PFSK-1 (cell line): Measurements from ENCODE around the gene RGS12.

Experiments used
- FOXP2 ChIP-seq: optimal IDR thresholded peaks from 2 replicates; pipeline ENCODE3; 2011; ENCODE audit warnings: borderline replicate concordance, control low read depth, inconsistent platforms; ENCODE audit not compliant: insufficient read depth; ENCODE audit errors: extremely low read length, extremely low read depth
- POLR2AphosphoS5 ChIP-seq: IDR thresholded peaks from 2 replicates; pipeline ENCODE4 v1.6.1; 2012; ENCODE audit warnings: low read depth, mild to moderate bottlenecking, control low read depth, low read length, moderate library complexity
- SIN3A ChIP-seq: IDR thresholded peaks from 2 replicates; pipeline ENCODE4 v1.6.1; 2012; ENCODE audit warnings: mild to moderate bottlenecking, low read length, moderate library complexity, borderline replicate concordance; ENCODE audit not compliant: insufficient read depth
- TAF1 ChIP-seq: IDR thresholded peaks from 2 replicates; pipeline ENCODE4 v1.6.1; 2012; ENCODE audit warnings: low read length, control low read depth, borderline replicate concordance; ENCODE audit not compliant: insufficient read depth
- TF ChIP-seq, protein P1 (sequence below), 2 experiments: IDR thresholded peaks; 2 replicates each; pipeline versions ENCODE4 v1.6.1 to v1.8.0; 2011 to 2012; ENCODE audit warnings: low read depth in 2 of 2, low read length in 2 of 2, control low read depth in 1 of 2, inconsistent platforms in 1 of 2, mild to moderate bottlenecking in 1 of 2, moderate library complexity in 1 of 2; ENCODE audit not compliant: insufficient read depth in 1 of 2

The RGS12 gene

DNA sequence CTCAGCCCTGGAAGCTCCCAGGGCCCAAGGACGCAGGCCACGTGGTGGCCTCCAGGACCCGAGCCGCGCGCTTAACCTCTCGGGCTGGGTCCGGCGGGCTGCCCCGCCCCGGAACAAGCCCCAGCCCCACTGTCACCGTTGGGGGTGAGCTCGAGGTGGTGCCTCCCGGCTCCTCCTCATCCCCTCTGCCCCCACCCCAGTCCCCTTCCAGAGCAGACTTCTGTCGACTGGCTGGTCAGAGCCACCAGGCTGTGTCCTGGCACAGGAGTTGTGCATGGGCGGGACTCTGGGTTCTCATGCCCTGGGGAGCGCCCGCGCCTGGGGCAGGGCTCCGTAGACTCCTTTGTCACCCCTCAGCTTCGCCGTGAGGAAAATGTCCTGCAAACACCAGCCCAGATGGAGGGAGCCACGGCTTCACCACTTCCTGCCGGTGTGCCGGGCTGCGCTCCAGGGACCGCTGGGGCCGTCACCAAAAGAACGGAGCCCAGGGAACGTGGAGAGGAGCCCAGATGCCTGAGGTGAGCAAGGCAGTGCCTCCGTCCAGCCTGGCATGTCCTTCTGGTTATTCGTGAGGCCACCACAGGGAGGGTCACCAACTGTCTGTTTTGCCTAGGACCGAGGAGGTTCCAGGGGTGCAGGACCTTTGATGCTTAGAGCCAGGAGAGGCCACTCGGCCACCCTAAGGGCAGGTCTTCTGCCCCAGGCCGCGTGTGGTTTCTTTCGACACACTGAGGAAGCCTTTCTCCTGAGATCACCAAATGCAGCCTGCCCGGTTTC lies 7.1 kb upstream of the RGS12 start:
- TF ChIP-seq FOXP2 = no peak
- no peak for TF ChIP-seq TAF1
- no peak for TF ChIP-seq POLR2AphosphoS5
- no peak for TF ChIP-seq SIN3A
- TF ChIP-seq, protein P1, sequence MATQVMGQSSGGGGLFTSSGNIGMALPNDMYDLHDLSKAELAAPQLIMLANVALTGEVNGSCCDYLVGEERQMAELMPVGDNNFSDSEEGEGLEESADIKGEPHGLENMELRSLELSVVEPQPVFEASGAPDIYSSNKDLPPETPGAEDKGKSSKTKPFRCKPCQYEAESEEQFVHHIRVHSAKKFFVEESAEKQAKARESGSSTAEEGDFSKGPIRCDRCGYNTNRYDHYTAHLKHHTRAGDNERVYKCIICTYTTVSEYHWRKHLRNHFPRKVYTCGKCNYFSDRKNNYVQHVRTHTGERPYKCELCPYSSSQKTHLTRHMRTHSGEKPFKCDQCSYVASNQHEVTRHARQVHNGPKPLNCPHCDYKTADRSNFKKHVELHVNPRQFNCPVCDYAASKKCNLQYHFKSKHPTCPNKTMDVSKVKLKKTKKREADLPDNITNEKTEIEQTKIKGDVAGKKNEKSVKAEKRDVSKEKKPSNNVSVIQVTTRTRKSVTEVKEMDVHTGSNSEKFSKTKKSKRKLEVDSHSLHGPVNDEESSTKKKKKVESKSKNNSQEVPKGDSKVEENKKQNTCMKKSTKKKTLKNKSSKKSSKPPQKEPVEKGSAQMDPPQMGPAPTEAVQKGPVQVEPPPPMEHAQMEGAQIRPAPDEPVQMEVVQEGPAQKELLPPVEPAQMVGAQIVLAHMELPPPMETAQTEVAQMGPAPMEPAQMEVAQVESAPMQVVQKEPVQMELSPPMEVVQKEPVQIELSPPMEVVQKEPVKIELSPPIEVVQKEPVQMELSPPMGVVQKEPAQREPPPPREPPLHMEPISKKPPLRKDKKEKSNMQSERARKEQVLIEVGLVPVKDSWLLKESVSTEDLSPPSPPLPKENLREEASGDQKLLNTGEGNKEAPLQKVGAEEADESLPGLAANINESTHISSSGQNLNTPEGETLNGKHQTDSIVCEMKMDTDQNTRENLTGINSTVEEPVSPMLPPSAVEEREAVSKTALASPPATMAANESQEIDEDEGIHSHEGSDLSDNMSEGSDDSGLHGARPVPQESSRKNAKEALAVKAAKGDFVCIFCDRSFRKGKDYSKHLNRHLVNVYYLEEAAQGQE (IDR thresholded peaks at IDR 0.05; ENCODE audit: insufficient read depth in 1 of 2, low read depth in 2 of 2, low read length in 2 of 2) = no peak

DNA sequence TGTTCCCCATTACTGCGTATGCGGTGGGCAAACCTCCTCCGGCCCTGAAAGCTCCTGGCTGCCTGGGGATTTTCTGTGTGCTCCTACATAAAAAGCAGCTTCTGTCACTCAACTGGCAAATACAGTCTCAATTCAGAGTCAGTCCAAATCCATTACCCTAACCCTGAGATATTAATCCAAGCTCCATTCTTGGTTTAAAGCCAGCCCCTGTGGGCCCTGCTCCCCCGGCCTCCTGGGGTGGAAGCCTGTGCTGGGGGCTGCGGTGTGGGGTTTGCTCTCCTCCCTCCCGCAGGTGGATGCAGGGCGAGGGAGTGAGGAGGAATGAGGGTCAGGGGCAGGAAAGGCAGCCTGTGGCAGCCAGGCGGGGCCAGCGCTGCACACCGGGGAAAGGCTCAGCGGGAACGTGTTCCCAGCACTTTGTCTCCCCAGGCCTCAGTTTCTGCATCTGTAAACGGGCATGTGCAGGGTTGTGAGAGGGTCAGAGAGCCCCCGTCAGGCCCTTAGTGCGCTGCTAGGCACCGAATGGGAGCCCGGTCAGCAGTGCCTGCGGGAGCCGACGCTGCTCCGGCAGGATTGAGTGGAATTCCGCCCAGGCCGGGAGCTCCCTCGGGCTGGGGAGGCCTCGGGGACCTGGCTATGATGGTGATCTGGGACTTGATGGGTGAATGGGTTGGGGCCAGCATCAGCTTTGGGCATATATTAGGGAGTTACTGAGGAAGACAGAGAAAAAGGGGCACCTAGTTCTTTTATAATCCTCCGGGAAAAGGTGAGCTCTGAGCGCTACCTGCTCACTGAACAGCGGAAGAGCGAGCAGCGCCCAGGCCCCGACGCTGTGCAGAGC lies 6.3 kb upstream of the RGS12 start:
- TF ChIP-seq FOXP2 = no peak
- TF ChIP-seq, protein P1 (IDR thresholded peaks at IDR 0.05; ENCODE audit: insufficient read depth in 1 of 2, low read depth in 2 of 2, low read length in 2 of 2) = no peak
- TF ChIP-seq TAF1 = no peak
- TF ChIP-seq POLR2AphosphoS5 = no peak
- no peak for TF ChIP-seq SIN3A

DNA sequence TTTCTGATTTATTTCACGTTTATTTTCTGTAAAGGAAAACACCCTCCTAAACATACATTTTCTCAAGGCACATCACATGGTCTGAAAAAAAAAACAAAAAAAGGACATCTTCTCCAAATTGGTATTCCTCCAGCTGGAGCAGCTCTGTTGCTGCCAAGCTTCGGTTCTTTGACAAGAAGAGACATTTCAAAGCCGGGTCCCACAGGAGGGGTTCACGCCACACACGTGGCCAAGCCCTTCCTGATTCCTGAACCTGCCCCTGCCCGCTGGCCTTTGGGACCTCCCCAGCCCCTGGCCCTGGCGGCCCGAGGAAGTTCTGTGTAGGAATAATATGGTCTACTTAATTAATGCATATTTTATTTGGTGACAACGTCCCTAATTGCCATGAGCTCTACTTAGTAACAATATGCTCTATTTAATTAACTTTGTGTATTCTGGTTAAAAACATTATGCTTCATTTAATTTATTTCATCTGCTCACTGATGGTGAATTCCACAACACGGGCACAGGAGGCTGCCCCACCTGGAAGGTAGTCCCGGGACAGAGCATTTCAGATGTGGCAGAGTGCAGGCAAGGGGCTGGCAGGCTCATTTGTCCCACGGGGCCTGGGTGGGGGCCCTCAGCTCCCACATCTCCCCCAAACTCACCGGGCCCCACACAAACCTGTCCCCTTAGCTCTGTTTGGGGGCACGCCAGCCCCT lies 5.4 kb upstream of the RGS12 start:
- no peak for TF ChIP-seq FOXP2
- TF ChIP-seq SIN3A = no peak
- no peak for TF ChIP-seq POLR2AphosphoS5
- TF ChIP-seq, protein P1 (IDR thresholded peaks at IDR 0.05; ENCODE audit: insufficient read depth in 1 of 2, low read depth in 2 of 2, low read length in 2 of 2) = no peak
- TF ChIP-seq TAF1 = no peak

DNA sequence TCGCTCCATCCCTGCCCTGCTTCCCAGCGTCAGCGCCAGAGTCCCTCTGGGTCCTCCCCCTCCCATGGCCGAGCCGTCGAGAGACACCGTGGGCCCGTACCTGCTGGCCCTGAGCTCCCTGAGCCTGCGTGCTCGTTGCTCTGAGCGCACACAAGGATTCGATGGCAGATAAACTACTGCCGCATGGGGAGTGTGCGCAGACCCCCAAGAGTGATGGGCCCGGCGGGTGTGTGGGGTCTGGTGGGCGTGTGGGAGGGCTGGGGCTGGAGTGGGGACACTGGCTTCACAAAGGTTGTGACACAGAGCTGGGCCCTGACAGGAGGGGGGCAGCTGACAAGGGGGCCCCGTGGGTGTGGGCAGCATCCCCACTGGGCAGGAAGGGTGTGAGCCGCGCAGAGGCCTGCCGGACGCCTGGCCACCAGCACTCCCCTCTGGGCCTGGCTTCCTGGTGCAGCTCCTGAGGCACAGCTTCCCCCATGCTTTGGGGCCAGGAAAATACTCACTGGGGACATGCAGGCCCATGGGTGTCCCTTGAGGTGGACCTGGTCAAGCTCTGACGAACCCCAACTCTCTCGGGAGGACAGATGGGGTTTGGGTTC lies 4.8 kb upstream of the RGS12 start:
- TF ChIP-seq FOXP2 (no peak), SIN3A (no peak), POLR2AphosphoS5 (no peak), TAF1 (no peak)
- TF ChIP-seq, protein P1 (IDR thresholded peaks at IDR 0.05; ENCODE audit: insufficient read depth in 1 of 2, low read depth in 2 of 2, low read length in 2 of 2) = no peak
